Astrocyte of the cerebellum (primary cell): ENCODE results near the gene PIAS1.

Experiments
- DNase-seq: peaks from one replicate; pipeline ENCODE4 v3.0.0-alpha.2; 2011; ENCODE audit warnings: low read depth
- H3K4me3 ChIP-seq: 2 replicates; pipeline ENCODE4 v1.5.1; 2011; ENCODE audit warnings: mild to moderate bottlenecking, low read depth, low read length, moderate library complexity
- CTCF ChIP-seq: IDR thresholded peaks from 2 replicates; pipeline ENCODE4 v1.5.1; 2012; ENCODE audit warnings: low read length, low read depth, moderate library complexity, mild to moderate bottlenecking; ENCODE audit errors: missing control alignments
- in situ Hi-C: cut with HindIII; loops from 2 replicates; pipeline ENCODE4 v1.10.0; 2017; ENCODE audit warnings: low sequenced_read_pairs

The PIAS1 gene

GRCh38 chr15:68034719-68035293 lies 19.3 kb upstream of the PIAS1 start:
- H3K4me3 ChIP-seq: no peak overlapping the region
- DNase-seq: no peak
- no peak for TF ChIP-seq CTCF
- in situ Hi-C loops: no loop called here

- no peak for TF ChIP-seq CTCF
- no peak for DNase-seq
- H3K4me3 ChIP-seq: no peak overlapping the region
- in situ Hi-C loops: no loop called here
Observed at GRCh38 chr15:68038246-68038645, 15.9 kb upstream of the PIAS1 start.

- in situ Hi-C loops: no loop called here
- no peak for TF ChIP-seq CTCF
- DNase-seq: no peak
- no peak overlapping the region for H3K4me3 ChIP-seq
Observed at GRCh38 chr15:68040144-68040543, 14.0 kb upstream of the PIAS1 start.

GRCh38 chr15:68042156-68042854 lies 11.8 kb upstream of the PIAS1 start:
- no peak for TF ChIP-seq CTCF
- in situ Hi-C loops: no loop called here
- H3K4me3 ChIP-seq: no peak overlapping the region
- DNase-seq: no peak

GRCh38 chr15:68042855-68043222 lies 11.3 kb upstream of the PIAS1 start:
- no peak for DNase-seq

More at GRCh38 chr15:68042855-68043222, 11.3 kb upstream of the PIAS1 start:
- TF ChIP-seq CTCF: no peak
- H3K4me3 ChIP-seq: no peak overlapping the region
- in situ Hi-C loops: no loop called here
